ENCODE data around the gene EPG5. TPM values are rescaled to one million over a fixed set of nuclear protein-coding genes. Genes with fewer than 3 reads are reported as not detected.

Gene EPG5
- total RNA-seq, 8 experiments from 2014 or later = 10.5 to 28.2 (median 16.3) TPM

- 45 to 100% (median 82%) methylated on average over 1 to 2 of the region's 2 CpGs; no CpG with 5 or more reads in 1 of the 10 experiments for whole genome bisulfite sequencing, 10 experiments
- Histone ChIP-seq H3K4me1 (replicated peaks in 1 of 2) (no peaks in the 10 kb centered on the region), H3K4me3 (no peak overlapping the region), H3K27ac (no peak overlapping the region)
- ATAC-seq (replicated peaks in 6 of 8) = peak in 1 of 8 experiments; percentile 38
- in situ Hi-C loops (cut with MboI; ENCODE audit: low pct_unique_long_range_greater_than_20kb in 2 of 9, low sequenced_read_pairs in 9 of 9, unreplicated experiment in 9 of 9) = no loop called here
These were observed 36.2 kb downstream of the EPG5 start for GRCh38 chr18:45930963-45931362.

- in situ Hi-C loops (cut with MboI; ENCODE audit: low pct_unique_long_range_greater_than_20kb in 2 of 9, low sequenced_read_pairs in 9 of 9, unreplicated experiment in 9 of 9) = no loop called here
- WGBS, 10 experiments = 94 to 100% (median 100%) methylated on average over 1 to 3 of the region's 3 CpGs; no CpG with 5 or more reads in 3 of the 10 experiments
- H3K4me1 ChIP-seq (replicated peaks in 1 of 2) = no peaks in the 10 kb centered on the region
- no peak overlapping the region for H3K4me3 ChIP-seq
- H3K27ac ChIP-seq = no peak overlapping the region
- no peak for ATAC-seq (replicated peaks in 6 of 8)
These were observed 40.4 kb downstream of the EPG5 start for GRCh38 chr18:45926691-45927090.

- in situ Hi-C loops (cut with MboI; ENCODE audit: low pct_unique_long_range_greater_than_20kb in 2 of 9, low sequenced_read_pairs in 9 of 9, unreplicated experiment in 9 of 9) = no loop called here
- Histone ChIP-seq H3K4me1 (replicated peaks in 1 of 2) (no peaks in the 10 kb centered on the region), H3K27ac (no peak overlapping the region), H3K4me3 (no peak overlapping the region)
- ATAC-seq (replicated peaks in 6 of 8) = peak in 2 of 8 experiments; percentile 73 to 75
- 4 to 84% (median 47%) methylated on average over 1 to 3 of the region's 3 CpGs; no CpG with 5 or more reads in 2 of the 10 experiments for WGBS, 10 experiments
These were observed 41.0 kb downstream of the EPG5 start for GRCh38 chr18:45926085-45926484.

GRCh38 chr18:45923138-45923537, 44.0 kb downstream of the EPG5 start:
- in situ Hi-C loops (cut with MboI; ENCODE audit: low pct_unique_long_range_greater_than_20kb in 2 of 9, low sequenced_read_pairs in 9 of 9, unreplicated experiment in 9 of 9) = no loop called here
- Histone ChIP-seq H3K4me1 (replicated peaks in 1 of 2) (no peaks in the 10 kb centered on the region), H3K4me3 (no peak overlapping the region), H3K27ac (no peak overlapping the region)
- ATAC-seq (replicated peaks in 6 of 8) = no peak
- WGBS, 10 experiments = 80 to 100% (median 91%) methylated on average over 1 of the region's 1 CpG; no CpG with 5 or more reads in 3 of the 10 experiments

- in situ Hi-C loops (cut with MboI; ENCODE audit: low pct_unique_long_range_greater_than_20kb in 2 of 9, low sequenced_read_pairs in 9 of 9, unreplicated experiment in 9 of 9) = no loop called here
- Histone ChIP-seq H3K4me3 (no peak overlapping the region), H3K4me1 (replicated peaks in 1 of 2) (no peaks in the 10 kb centered on the region), H3K27ac (no peak overlapping the region)
- WGBS, 10 experiments = 37 to 100% (median 80%) methylated on average over 1 to 3 of the region's 4 CpGs; no CpG with 5 or more reads in 3 of the 10 experiments
- ATAC-seq (replicated peaks in 6 of 8) = peak in 4 of 8 experiments; percentile 38 to 83 (median 72)
These were observed 46.8 kb downstream of the EPG5 start for GRCh38 chr18:45920367-45920766.

GRCh38 chr18:45916302-45916701, 50.8 kb downstream of the EPG5 start:
- no peak for ATAC-seq (replicated peaks in 6 of 8)
- no peak overlapping the region for H3K27ac ChIP-seq
- no peak overlapping the region for H3K4me3 ChIP-seq
- H3K4me1 ChIP-seq (replicated peaks in 1 of 2) = no peaks in the 10 kb centered on the region
- in situ Hi-C loops (cut with MboI; ENCODE audit: low pct_unique_long_range_greater_than_20kb in 2 of 9, low sequenced_read_pairs in 9 of 9, unreplicated experiment in 9 of 9) = no loop called here
- WGBS, 10 experiments = 50 to 100% (median 89%) methylated on average over 1 to 7 of the region's 8 CpGs

- Histone ChIP-seq H3K4me1 (replicated peaks in 1 of 2) (no peaks in the 10 kb centered on the region), H3K27ac (no peak overlapping the region), H3K4me3 (no peak overlapping the region)
- in situ Hi-C loops (cut with MboI; ENCODE audit: low pct_unique_long_range_greater_than_20kb in 2 of 9, low sequenced_read_pairs in 9 of 9, unreplicated experiment in 9 of 9) = no loop called here
- 71 to 100% (median 89%) methylated on average over 2 to 4 of the region's 4 CpGs; no CpG with 5 or more reads in 1 of the 10 experiments for WGBS, 10 experiments
- ATAC-seq (replicated peaks in 6 of 8) = no peak
These were observed 53.9 kb downstream of the EPG5 start for GRCh38 chr18:45913276-45913675.

GRCh38 chr18:45910405-45911023, 56.6 kb downstream of the EPG5 start:
- WGBS, 10 experiments = 40 to 100% (median 62%) methylated on average over 1 to 4 of the region's 4 CpGs; no CpG with 5 or more reads in 2 of the 10 experiments
- in situ Hi-C loops (cut with MboI; ENCODE audit: low pct_unique_long_range_greater_than_20kb in 2 of 9, low sequenced_read_pairs in 9 of 9, unreplicated experiment in 9 of 9) = no loop called here
- no peak overlapping the region for H3K27ac ChIP-seq
- H3K4me1 ChIP-seq (replicated peaks in 1 of 2) = no peaks in the 10 kb centered on the region
- H3K4me3 ChIP-seq = no peak overlapping the region
- ATAC-seq (replicated peaks in 6 of 8) = peak in 3 of 8 experiments; percentile 58 to 77 (median 74)

GRCh38 chr18:45901654-45902210, 65.4 kb downstream of the EPG5 start:
- in situ Hi-C loops (cut with MboI; ENCODE audit: low pct_unique_long_range_greater_than_20kb in 2 of 9, low sequenced_read_pairs in 9 of 9, unreplicated experiment in 9 of 9) = no loop called here
- Histone ChIP-seq H3K4me1 (replicated peaks in 1 of 2) (no peaks in the 10 kb centered on the region), H3K27ac (no peak overlapping the region), H3K4me3 (no peak overlapping the region)
- no peak for ATAC-seq (replicated peaks in 6 of 8)
- WGBS, 10 experiments = 63 to 100% (median 94%) methylated on average over 1 of the region's 1 CpG; no CpG with 5 or more reads in 4 of the 10 experiments

- no peak overlapping the region for H3K4me3 ChIP-seq
- 76 to 100% (median 100%) methylated on average over 1 to 4 of the region's 4 CpGs; no CpG with 5 or more reads in 2 of the 10 experiments for WGBS, 10 experiments
- no peak overlapping the region for H3K27ac ChIP-seq
- ATAC-seq (replicated peaks in 6 of 8) = no peak
- H3K4me1 ChIP-seq (replicated peaks in 1 of 2) = no peaks in the 10 kb centered on the region
- in situ Hi-C loops (cut with MboI; ENCODE audit: low pct_unique_long_range_greater_than_20kb in 2 of 9, low sequenced_read_pairs in 9 of 9, unreplicated experiment in 9 of 9) = no loop called here
These were observed 66.5 kb downstream of the EPG5 start for GRCh38 chr18:45900623-45901022.

- peaks cover 2 to 16% of the 10 kb centered on the region in 2 donors for H3K4me1 ChIP-seq (replicated peaks in 1 of 2)
- no peak overlapping the region for H3K4me3 ChIP-seq
- no peak overlapping the region for H3K27ac ChIP-seq
- ATAC-seq (replicated peaks in 6 of 8) = no peak
- in situ Hi-C loops (cut with MboI; ENCODE audit: low pct_unique_long_range_greater_than_20kb in 2 of 9, low sequenced_read_pairs in 9 of 9, unreplicated experiment in 9 of 9) = no loop called here
These were observed 70.1 kb downstream of the EPG5 start for GRCh38 chr18:45896991-45897390.

GRCh38 chr18:45896452-45896851, 70.7 kb downstream of the EPG5 start:
- ATAC-seq (replicated peaks in 6 of 8) = no peak
- Histone ChIP-seq H3K4me1 (replicated peaks in 1 of 2) (peaks cover 2 to 19% of the 10 kb centered on the region in 2 donors), H3K27ac (no peak overlapping the region), H3K4me3 (no peak overlapping the region)
- in situ Hi-C loops (cut with MboI; ENCODE audit: low pct_unique_long_range_greater_than_20kb in 2 of 9, low sequenced_read_pairs in 9 of 9, unreplicated experiment in 9 of 9) = no loop called here
- WGBS, 10 experiments = 88 to 100% (median 97%) methylated on average over 1 to 7 of the region's 7 CpGs

- no peak for ATAC-seq (replicated peaks in 6 of 8)
- no peak overlapping the region for H3K4me3 ChIP-seq
- WGBS, 10 experiments = 0 to 100% (median 80%) methylated on average over 1 of the region's 1 CpG; no CpG with 5 or more reads in 1 of the 10 experiments
- H3K4me1 ChIP-seq (replicated peaks in 1 of 2) = peaks cover 2 to 19% of the 10 kb centered on the region in 2 donors
- H3K27ac ChIP-seq = no peak overlapping the region
- in situ Hi-C loops (cut with MboI; ENCODE audit: low pct_unique_long_range_greater_than_20kb in 2 of 9, low sequenced_read_pairs in 9 of 9, unreplicated experiment in 9 of 9) = no loop called here
These were observed 71.8 kb downstream of the EPG5 start for GRCh38 chr18:45895339-45895738.

GRCh38 chr18:45894818-45895217, 72.3 kb downstream of the EPG5 start:
- Histone ChIP-seq H3K4me3 (no peak overlapping the region), H3K4me1 (replicated peaks in 1 of 2) (peaks cover 2 to 19% of the 10 kb centered on the region in 2 donors), H3K27ac (no peak overlapping the region)
- in situ Hi-C loops (cut with MboI; ENCODE audit: low pct_unique_long_range_greater_than_20kb in 2 of 9, low sequenced_read_pairs in 9 of 9, unreplicated experiment in 9 of 9) = no loop called here
- ATAC-seq (replicated peaks in 6 of 8) = no peak
- whole genome bisulfite sequencing, 10 experiments = 73 to 100% (median 95%) methylated on average over 1 to 3 of the region's 3 CpGs
